ENCODE data around the gene RNU6-8. TPM values are rescaled to one million over a fixed set of nuclear protein-coding genes. Genes with fewer than 3 reads are reported as not detected.

The RNU6-8 gene
- total RNA-seq, 1 experiment from 2014 or later, result not detected

DNA sequence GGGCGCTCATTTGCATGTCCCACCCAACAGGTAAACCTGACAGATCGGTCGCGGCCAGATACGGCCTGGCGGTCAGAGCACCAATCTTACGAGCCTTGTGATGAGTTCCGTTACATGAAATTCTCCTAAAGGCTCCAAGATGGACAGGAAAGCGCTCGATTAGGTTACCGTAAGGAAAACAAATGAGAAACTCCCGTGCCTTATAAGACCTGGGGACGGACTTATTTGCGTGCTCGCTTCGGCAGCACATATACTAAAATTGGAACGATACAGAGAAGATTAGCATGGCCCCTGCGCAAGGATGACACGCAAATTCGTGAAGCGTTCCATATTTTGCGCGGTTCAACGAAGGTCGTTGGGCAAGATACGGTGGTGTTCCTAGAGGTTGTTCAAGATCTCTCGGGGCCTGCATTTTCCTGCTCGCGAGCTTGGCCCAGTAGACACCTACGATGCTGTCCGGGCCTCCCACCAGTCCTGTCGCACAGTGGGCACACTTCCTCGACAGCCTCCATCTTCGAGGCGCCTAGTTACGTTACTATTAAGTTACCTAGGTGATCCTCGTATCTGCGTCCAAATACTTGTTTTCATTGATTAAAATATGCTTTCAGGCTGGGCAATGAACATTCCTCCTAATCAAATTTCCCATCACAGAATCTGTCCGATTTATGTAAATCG, 1.1 kb downstream of the RNU6-8 start, which contains the start of gene RNU6-7:
Gene RNU6-7, plus strand, starts transcription at position 230 of the 675 bp plus-strand sequence.
- no CpG with 5 or more reads among the region's 40 CpGs for WGBS (ENCODE audit: extremely low coverage, insufficient read length, low lambda C conversion rate)
- no peak within 1 kb of the TSS for H3K23ac ChIP-seq (ENCODE audit: insufficient read length, low read depth, low read length)
- Mint-ChIP-seq H3K36me3 (ENCODE audit: insufficient read depth in 1 of 3, low read depth in 3 of 3) (no peaks in the 10 kb centered on the region), H3K27ac (peak within 1 kb of the TSS; percentile 91 to 100 (median 100); a peak in 5 of 7 replicates), H3K4me3 (peak within 1 kb of the TSS; percentile 76 to 97), H3K4me1 (peaks cover 28 to 29% of the 10 kb centered on the region in 2 experiments), H3K9me3 (no peaks in the 10 kb centered on the region; a peak in 1 of 5 replicates), H3K27me3 (ENCODE audit: low read depth) (peaks cover 10% of the 10 kb centered on the region)
- no peak within 1 kb of the TSS for H2BK15ac ChIP-seq (ENCODE audit: low read depth, low read length)
- peak within 1 kb of the TSS; percentile 41 for H2AFZ ChIP-seq (ENCODE audit: low read length)
- no peaks in the 10 kb centered on the region for H3K27me3 ChIP-seq (ENCODE audit: insufficient read depth, low read length)
- H2AK5ac ChIP-seq (ENCODE audit: insufficient read length, low read length), result no peak within 1 kb of the TSS
- no peak within 1 kb of the TSS for H2BK120ac ChIP-seq (ENCODE audit: low read depth, low read length, poor library complexity, severe bottlenecking)
- H3K27ac ChIP-seq (ENCODE audit: insufficient read length, low read depth, low read length), result no peak within 1 kb of the TSS
- no peak within 1 kb of the TSS for H2BK20ac ChIP-seq (ENCODE audit: low read depth, low read length, poor library complexity, severe bottlenecking)
- DNase-seq, result peak; percentile 42
- no peak within 1 kb of the TSS for H2BK5ac ChIP-seq (ENCODE audit: insufficient read length, low read length)
- H4K91ac ChIP-seq (ENCODE audit: insufficient read length, low read depth, low read length), result no peak within 1 kb of the TSS
- H4K8ac ChIP-seq (replicated peaks; ENCODE audit: insufficient read length, low read depth, low read length), result no peak within 1 kb of the TSS
- no peak within 1 kb of the TSS for H4K5ac ChIP-seq (ENCODE audit: insufficient read length, low read depth, low read length)
- peak within 1 kb of the TSS; percentile 12 for H3K9ac ChIP-seq (ENCODE audit: extremely low read depth, insufficient read length, low read length)
- H3K18ac ChIP-seq (ENCODE audit: insufficient read length, low read depth, low read length), result no peak within 1 kb of the TSS
- no peaks in the 10 kb centered on the region for H3K79me1 ChIP-seq (ENCODE audit: insufficient read depth, low read depth, low read length, poor library complexity, severe bottlenecking)
- H3K9me3 ChIP-seq (ENCODE audit: control insufficient read depth, low read depth, low read length), result no peaks in the 10 kb centered on the region
- H3K4me2 ChIP-seq (ENCODE audit: insufficient read depth, insufficient read length, low read length), result peak within 1 kb of the TSS; percentile 98
- H3K79me2 ChIP-seq (ENCODE audit: insufficient read depth, low read length), result no peaks in the 10 kb centered on the region
- peaks cover 15% of the 10 kb centered on the region for H3K23me2 ChIP-seq (ENCODE audit: insufficient read length, low read depth, low read length, poor library complexity, severe bottlenecking)
- H4K20me1 ChIP-seq (ENCODE audit: control insufficient read depth, insufficient read depth, insufficient read length), result no peaks in the 10 kb centered on the region
- no peak within 1 kb of the TSS for H3K4ac ChIP-seq (ENCODE audit: low read depth, low read length)
- H3K14ac ChIP-seq (ENCODE audit: insufficient read depth, low read length), result no peak within 1 kb of the TSS
- no peaks in the 10 kb centered on the region for H3K4me1 ChIP-seq (ENCODE audit: insufficient read depth, low read length)
- H3K56ac ChIP-seq (ENCODE audit: insufficient read length, low read depth, low read length), result no peak within 1 kb of the TSS
- no peak within 1 kb of the TSS for H3T11ph ChIP-seq (ENCODE audit: low read length)
- H2BK12ac ChIP-seq (ENCODE audit: insufficient read length, low read depth, low read length), result no peak within 1 kb of the TSS
- TF ChIP-seq CTCF (conservative IDR thresholded peaks at IDR 0.05), result no peak

Measured in H9 (cell line).